NCI-H1048 (cell line): ENCODE results near the gene CYP11A1.

Experiments used
- DNase-seq: peaks from one replicate; lab custom pipeline; 2025; lab: John Stamatoyannopoulos, UW

Gene CYP11A1

GRCh38 chr15:74322558-74323180 is 44.8 kb downstream of the CYP11A1 start:
- DNase-seq = no peak

GRCh38 chr15:74320352-74321247 is 46.8 kb downstream of the CYP11A1 start:
- DNase-seq = no peak

- DNase-seq = no peak
These were observed 47.7 kb downstream of the CYP11A1 start for GRCh38 chr15:74319596-74320351.

- DNase-seq = no peak
These were observed 48.3 kb downstream of the CYP11A1 start for GRCh38 chr15:74319138-74319460.

- DNase-seq = no peak
These were observed 48.9 kb downstream of the CYP11A1 start for GRCh38 chr15:74318376-74319137.

- DNase-seq = no peak
These were observed 49.5 kb downstream of the CYP11A1 start for GRCh38 chr15:74317820-74318375.

- DNase-seq = no peak
These were observed 51.3 kb downstream of the CYP11A1 start for GRCh38 chr15:74316141-74316540.

- no peak for DNase-seq
These were observed 51.8 kb downstream of the CYP11A1 start for GRCh38 chr15:74315626-74316025.

- DNase-seq = no peak
These were observed 52.5 kb downstream of the CYP11A1 start for GRCh38 chr15:74314795-74315438.

- DNase-seq = no peak
These were observed 53.6 kb downstream of the CYP11A1 start for GRCh38 chr15:74313889-74314288.

GRCh38 chr15:74312445-74313007 is 54.9 kb downstream of the CYP11A1 start:
- DNase-seq = no peak

GRCh38 chr15:74311734-74312444 is 55.6 kb downstream of the CYP11A1 start:
- no peak for DNase-seq

GRCh38 chr15:74307827-74308811 is 59.3 kb downstream of the CYP11A1 start:
- DNase-seq = no peak

- DNase-seq = no peak
These were observed 60.6 kb downstream of the CYP11A1 start for GRCh38 chr15:74306781-74307217.

- no peak for DNase-seq
These were observed 61.8 kb downstream of the CYP11A1 start for GRCh38 chr15:74305687-74306086.

GRCh38 chr15:74304431-74304830 is 63.0 kb downstream of the CYP11A1 start:
- DNase-seq = no peak

GRCh38 chr15:74303741-74304309 is 63.6 kb downstream of the CYP11A1 start:
- no peak for DNase-seq

- DNase-seq = no peak
These were observed 64.6 kb downstream of the CYP11A1 start for GRCh38 chr15:74302821-74303359.
